ENCODE results near the gene SSNA1.

Gene SSNA1

DNA sequence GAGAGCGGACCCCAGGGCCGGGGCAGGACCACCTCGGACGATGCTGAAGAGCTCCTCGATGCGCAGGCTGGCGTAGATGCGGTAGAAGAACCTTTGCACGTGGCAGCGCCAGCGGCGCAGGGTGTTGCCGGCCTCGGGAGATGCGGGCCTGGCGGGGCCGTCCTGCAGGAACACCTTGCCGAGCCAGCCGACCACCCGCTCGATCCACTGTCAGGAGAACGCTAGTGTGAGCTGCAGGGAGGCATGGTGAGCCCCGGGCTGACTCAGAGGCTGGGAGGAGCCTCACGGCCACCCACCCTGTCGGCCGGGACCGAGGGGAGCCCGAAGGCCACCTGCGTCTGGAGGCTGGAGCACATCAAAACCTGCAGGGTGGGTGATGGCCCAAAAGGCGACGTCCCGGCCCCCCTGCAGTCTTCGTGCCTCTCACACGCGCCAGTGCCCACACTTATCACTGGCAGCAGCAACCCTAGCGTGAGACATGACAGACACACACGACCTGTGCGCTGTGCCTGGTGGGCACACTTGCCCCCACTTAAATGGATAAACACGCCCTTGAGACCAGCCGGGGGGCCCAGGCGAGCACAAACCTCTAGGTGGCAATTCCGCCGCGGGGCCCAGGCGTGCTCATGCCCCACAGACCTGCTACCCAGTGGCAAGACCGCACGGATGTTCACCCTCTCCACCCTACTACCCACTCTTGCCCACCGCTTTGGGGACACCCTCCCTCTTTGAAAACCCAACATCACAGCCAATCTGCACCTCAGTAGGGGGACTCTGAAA, 3.4 kb upstream of the SSNA1 start:
- no peak for DNase-seq (ENCODE audit: low read depth)
- TF ChIP-seq, protein P1, sequence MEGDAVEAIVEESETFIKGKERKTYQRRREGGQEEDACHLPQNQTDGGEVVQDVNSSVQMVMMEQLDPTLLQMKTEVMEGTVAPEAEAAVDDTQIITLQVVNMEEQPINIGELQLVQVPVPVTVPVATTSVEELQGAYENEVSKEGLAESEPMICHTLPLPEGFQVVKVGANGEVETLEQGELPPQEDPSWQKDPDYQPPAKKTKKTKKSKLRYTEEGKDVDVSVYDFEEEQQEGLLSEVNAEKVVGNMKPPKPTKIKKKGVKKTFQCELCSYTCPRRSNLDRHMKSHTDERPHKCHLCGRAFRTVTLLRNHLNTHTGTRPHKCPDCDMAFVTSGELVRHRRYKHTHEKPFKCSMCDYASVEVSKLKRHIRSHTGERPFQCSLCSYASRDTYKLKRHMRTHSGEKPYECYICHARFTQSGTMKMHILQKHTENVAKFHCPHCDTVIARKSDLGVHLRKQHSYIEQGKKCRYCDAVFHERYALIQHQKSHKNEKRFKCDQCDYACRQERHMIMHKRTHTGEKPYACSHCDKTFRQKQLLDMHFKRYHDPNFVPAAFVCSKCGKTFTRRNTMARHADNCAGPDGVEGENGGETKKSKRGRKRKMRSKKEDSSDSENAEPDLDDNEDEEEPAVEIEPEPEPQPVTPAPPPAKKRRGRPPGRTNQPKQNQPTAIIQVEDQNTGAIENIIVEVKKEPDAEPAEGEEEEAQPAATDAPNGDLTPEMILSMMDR (conservative IDR thresholded peaks at IDR 0.05; ENCODE audit: control insufficient read depth, insufficient read depth, low read depth, low read length) = no peak
- H3K4me3 ChIP-seq (ENCODE audit: control insufficient read depth, low read depth, low read length) = no peak overlapping the region

DNA sequence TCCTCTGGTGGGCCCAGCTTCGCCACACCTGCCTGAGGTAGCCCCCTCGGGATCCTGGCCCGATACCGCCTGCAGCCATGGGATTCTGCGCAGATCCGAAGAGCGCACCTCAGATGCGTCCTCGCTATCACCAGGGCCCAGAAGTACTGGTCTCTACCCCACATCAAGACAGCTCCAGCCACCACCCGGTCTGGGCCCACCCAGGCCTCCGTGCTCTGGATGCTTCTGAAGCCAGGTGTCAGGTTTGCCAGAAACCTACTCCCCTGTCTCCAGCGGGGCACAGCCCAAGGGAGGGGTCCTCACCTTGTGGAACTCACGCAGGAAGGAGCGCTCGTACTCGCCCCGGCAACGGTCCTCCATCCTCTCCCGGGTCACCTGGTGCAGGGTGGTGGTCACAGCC, 2.6 kb upstream of the SSNA1 start:
- H3K4me3 ChIP-seq (ENCODE audit: control insufficient read depth, low read depth, low read length) = no peak overlapping the region
- DNase-seq (ENCODE audit: low read depth) = no peak
- TF ChIP-seq, protein P1 (conservative IDR thresholded peaks at IDR 0.05; ENCODE audit: control insufficient read depth, insufficient read depth, low read depth, low read length) = no peak

DNA sequence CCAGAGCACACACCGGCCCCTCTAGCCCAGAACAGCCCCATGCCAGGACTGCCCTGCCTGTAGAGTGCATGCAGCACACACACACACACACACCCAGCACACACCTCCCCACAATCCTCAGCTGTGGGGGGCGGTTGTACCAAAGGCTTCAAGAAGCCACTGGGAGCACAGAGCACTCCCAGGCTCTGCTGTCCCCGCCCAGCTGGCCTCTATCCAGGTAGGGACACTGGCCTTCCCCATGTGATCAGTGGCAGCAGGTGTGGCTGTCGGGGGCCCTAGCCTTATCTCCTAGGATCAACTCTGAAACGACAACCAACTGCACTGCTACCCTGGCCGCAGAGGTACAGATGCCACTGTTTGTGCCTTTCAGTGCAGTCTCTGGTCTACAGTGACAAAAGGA, 2.1 kb upstream of the SSNA1 start:
- TF ChIP-seq, protein P1 (conservative IDR thresholded peaks at IDR 0.05; ENCODE audit: control insufficient read depth, insufficient read depth, low read depth, low read length) = no peak
- no peak for DNase-seq (ENCODE audit: low read depth)
- H3K4me3 ChIP-seq (ENCODE audit: control insufficient read depth, low read depth, low read length) = no peak overlapping the region

DNA sequence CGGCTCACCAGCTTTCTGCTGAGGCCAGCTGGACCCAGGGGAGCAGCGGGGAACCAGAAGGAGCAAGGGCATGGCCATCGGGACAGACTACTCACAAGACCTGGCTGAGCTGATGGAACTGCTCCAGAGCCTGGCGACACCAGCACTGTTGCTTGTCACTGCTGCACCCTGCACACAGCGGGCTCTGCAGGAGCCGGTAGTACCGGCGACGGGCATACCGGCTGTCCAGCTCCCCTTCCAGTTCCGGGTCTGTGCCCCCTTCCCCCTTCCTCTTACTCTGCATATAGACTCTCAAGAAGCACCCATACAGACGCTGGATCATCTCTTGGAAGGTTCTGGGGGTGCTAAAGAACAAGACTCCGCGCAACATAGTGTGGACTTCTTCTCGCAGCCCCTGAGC, 1.1 kb upstream of the SSNA1 start:
- TF ChIP-seq, protein P1 (conservative IDR thresholded peaks at IDR 0.05; ENCODE audit: control insufficient read depth, insufficient read depth, low read depth, low read length) = no peak
- no peak for DNase-seq (ENCODE audit: low read depth)
- peak overlapping the region; percentile 93 for H3K4me3 ChIP-seq (ENCODE audit: control insufficient read depth, low read depth, low read length)

DNA sequence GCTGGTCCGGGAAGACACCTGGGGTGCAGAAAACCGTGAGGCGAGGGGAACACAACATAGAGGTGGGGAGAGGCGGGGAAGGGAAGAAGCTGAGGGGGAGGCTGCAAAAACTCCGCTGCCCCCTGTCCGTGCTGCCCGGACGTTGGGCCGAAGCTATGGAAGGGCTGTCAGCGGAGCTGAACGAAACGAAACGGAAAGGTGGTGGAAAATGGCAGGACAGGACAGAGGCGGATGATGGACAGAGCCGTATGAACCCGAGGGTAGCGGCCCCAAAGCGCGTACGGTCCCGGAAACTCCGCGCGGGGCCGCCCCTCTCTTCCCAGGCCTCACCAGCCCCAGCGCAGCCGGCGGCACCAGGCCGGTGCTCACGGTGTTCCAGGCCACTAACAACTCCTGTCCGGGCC, 388 bp upstream of the SSNA1 start:
- no peak for DNase-seq (ENCODE audit: low read depth)
- H3K4me3 ChIP-seq (ENCODE audit: control insufficient read depth, low read depth, low read length) = peak overlapping the region; percentile 93
- TF ChIP-seq, protein P1 (conservative IDR thresholded peaks at IDR 0.05; ENCODE audit: control insufficient read depth, insufficient read depth, low read depth, low read length) = no peak

DNA sequence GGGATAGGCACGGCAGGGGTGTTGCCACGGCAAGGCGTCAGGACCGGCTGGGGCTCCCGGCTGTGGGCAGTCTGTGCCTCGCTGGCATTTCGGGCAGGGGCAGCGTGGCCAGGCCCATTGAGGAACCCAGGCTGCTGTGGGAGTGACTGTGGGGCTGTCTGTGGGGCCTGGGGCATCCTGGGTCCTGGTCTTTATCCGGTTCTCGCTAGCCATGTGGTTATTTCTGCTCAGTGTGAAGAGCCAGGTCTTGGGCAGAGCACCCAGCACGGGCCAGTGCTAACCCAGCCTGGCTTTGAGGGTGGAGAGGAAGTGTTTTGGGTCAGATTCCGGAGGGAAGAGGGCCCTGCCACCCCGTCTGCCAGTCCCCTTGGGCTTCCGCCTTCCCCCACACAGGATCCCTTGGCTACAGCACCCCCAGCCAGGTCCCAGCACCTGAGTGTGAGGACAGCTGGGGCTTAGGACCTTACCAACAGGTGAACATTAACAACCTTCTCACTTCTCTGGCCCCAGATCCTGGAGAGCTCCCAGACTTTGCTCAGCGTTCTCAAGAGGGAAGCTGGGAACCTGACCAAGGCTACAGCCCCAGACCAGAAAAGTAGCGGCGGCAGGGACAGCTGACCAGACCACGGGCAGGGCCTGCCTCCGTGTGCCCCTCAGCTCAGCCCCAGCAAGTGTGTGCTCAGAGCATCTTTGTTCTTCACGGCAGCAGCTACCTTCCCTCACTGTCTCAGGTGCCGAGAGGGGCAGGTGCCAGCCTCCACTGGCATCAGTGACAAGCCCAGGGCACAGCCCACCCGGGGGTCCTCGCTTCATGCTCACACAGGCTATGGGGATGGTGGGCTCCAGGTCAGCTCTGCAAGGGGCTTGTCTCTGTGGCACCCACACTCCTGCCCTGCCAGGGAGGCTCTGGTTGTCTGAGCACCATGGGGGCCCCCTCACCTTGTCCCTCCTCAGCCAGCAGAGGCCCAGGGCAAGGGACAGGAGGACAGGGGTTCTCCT, 1.1 kb downstream of the SSNA1 start:
- no peak for DNase-seq (ENCODE audit: low read depth)
- TF ChIP-seq, protein P1 (conservative IDR thresholded peaks at IDR 0.05; ENCODE audit: control insufficient read depth, insufficient read depth, low read depth, low read length) = no peak
- peak overlapping the region; percentile 93 for H3K4me3 ChIP-seq (ENCODE audit: control insufficient read depth, low read depth, low read length)

Data from fibroblast of mammary gland (primary cell).